Ecto neural progenitor cell (in vitro differentiated cells): ENCODE results near the gene CNOT3.
"Not testable (repeated sequence)": the region's sequence is repeated elsewhere in the genome, so short reads cannot be mapped to it uniquely, and the experiment has no call there.

Experiments
- DNase-seq: peaks from one replicate; pipeline ENCODE4 v3.0.0-alpha.2; 2018; ENCODE audit warnings: low spot score

Gene CNOT3

GRCh38 chr19:54137699-54138488 lies at the start of gene CNOT3:
Gene CNOT3, plus strand, starts transcription at chr19:54137762. Its CDS starts 5,217 bp downstream, at chr19:54142979.
- peak; percentile 65 for DNase-seq

GRCh38 chr19:54094426-54095000 lies 43.0 kb upstream of the CNOT3 start:
- DNase-seq: no peak

- DNase-seq: no peak
Measured at GRCh38 chr19:54095136-54095858, 42.3 kb upstream of the CNOT3 start.

DNA sequence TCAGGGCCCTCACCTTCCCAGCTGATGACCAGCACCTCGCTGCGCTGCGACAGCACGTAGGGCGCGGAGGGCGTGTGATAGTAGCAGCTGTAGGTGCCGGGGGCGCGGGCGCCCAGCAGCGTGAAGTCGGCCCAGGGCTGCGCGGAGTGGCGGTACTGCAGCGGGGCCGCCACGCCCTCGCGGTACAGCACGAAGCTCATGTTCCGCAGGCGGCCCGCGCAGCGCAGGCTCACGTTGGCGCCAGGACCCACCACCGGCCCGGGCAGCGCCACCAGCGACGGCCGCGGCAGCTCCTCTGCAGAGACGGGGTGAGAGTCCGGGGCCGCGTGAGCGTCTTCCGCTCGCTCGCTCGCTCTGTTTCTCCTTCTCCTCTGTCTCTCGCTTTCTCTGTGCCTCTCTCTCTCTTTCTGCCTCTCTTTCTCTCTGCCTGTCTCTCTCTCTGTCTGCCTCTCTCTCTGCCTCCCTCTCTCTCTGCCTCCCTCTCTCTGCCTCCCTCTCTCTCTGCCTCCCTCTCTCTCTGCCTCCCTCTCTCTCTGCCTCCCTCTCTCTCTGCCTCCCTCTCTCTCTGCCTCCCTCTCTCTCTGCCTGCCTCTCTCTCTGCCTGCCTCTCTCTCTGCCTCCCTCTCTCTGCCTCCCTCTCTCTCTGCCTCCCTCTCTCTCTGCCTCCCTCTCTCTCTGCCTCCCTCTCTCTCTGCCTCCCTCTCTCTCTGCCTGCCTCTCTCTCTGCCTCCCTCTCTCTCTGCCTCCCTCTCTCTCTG lies 41.5 kb upstream of the CNOT3 start:
- DNase-seq: peak; percentile 73

DNA sequence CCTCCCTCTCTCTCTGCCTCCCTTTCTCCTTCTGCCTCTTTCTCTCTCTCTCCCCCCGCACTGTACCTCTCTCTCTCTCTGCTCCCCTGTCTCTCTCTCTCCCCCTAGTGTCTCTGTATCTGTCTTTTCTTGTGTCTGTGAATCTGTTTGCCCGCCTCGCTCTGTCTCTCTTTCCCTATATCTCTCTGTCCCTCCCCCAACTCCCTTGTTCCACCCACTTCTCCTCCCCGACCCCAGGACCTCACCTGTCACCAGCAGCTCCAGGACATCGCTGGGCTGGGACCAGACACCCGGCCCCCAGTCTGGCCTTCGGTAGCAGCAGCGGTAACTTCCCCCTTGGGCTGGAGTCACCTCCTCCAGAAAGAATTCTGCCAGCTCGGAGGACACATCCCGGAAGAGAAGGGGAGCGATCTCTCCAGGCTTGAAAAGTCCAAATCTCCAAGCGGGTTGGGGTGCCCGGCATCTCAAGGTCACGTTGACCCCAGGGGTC lies 40.9 kb upstream of the CNOT3 start:
- DNase-seq: no peak

DNA sequence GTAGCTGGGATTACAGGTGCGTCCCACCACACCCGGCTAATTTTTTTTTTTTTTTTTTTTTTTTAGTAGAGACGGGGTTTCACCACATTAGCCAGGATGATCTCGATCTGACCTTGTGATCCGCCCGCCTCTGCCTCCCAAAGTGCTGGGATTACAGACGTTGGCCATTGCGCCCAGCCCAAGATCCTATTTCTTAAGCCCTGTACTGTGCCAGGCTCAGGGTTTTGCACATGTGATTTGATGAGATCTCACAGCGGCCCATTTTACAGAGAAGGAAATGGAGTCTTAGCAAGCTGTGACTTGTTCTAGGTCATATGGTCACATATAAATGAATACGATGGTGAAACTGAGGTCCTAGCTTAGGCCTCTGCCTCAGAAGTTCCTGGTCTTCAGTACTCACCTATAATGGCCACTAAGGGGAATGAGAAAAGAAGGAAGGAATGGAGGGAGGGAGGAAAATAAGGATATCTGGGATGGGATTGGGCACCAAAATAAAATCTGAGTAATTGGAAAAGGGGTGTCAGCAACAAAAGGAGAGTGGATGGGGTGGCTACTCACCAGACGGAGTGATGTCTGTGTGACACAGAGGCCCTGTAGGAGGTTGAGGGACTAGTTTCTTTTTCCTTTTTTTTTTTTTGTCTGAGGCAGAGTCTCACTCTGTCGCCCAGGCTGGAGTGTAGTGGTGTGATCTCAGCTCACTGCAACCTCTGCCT lies 38.2 kb upstream of the CNOT3 start:
- no peak for DNase-seq

GRCh38 chr19:54099903-54100255 lies 37.7 kb upstream of the CNOT3 start:
- not testable (repeated sequence) for DNase-seq

DNA sequence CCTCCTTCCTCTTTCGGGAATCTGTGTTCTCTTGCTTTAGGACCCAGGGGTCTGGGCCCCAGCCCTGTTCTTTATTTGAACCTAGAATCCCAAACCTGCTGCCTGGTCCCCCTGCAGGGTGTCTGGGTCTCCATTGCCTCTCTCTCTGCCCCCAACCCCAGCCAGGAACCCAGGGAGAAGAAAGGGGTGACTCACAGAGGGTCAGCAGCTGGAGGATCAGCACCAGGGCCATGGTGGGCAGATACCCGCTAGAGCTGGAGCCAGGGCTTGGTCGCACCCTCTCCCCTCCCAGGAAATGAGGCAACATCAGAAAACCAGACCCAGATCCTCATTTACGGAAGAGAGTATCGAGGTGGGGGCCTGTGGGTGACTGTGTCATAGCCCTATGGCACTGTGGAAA lies 37.0 kb upstream of the CNOT3 start, which contains the start of gene OSCAR:
OSCAR (minus strand) TSS at position 243 of the 400 bp plus-strand sequence; CDS start at position 232, 11 bp downstream.
- DNase-seq: no peak

DNA sequence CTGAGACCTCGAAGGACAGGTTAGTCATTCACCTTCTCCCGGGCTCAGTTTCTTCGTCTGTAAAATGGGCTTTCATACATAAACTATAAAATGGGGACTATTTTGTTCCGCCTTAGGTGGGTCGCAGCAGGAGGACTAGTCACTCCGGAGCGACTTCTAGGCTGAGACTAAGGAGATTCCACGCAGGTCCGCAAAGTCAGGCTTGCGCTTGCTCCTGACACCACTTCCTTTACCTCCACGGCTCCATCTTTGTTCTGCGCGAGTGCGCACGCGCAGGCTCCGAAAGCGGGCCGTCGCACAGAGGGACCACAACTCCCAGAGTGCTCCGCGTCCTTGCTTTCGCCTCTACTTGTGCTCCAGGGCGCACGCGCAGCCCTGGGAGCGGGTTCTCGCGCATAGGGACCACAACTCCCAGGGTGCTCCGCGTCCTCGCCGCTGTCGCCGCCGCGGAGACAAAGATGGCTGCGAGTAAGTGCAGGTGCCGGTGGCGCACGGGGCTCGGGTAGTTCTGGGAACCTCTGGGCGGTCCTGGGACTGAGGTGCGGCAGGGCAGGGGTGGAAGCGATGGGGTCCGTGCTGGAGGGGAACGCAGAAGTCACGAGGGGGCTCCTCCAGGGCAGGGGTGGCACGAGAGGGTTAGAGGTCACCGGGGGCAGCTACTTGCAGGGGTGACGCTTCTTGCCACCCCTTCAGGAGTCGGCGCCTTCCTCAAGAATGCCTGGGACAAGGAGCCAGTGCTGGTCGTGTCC lies 35.0 kb upstream of the CNOT3 start, which contains the start of gene NDUFA3:
NDUFA3 (plus strand) TSS at position 435 of the 749 bp plus-strand sequence; CDS start at position 459, 24 bp downstream.
- DNase-seq: peak; percentile 98

GRCh38 chr19:54104998-54105715 lies 32.4 kb upstream of the CNOT3 start:
- no peak for DNase-seq

GRCh38 chr19:54105796-54106195 lies 31.8 kb upstream of the CNOT3 start:
- no peak for DNase-seq

DNA sequence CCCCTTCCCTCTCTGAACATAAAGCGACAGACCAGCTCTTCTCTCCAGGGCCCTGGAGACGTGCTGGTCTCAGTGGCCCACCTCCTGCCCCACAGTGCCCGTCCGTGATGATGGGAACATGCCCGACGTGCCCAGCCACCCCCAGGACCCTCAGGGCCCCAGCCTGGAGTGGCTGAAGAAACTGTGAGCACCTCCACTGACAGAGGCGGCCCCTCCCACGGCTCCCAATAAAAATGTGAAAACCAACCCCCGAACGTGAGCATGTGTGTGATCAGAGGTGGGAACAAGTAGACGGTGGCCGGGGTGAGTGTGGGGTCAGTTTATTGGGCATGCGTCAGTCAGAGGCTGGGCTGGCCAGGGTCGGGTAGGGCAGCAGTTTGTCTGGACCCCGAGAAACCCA lies 30.8 kb upstream of the CNOT3 start:
- no peak for DNase-seq

- DNase-seq: no peak
Measured at GRCh38 chr19:54107876-54108490, 29.6 kb upstream of the CNOT3 start.

DNA sequence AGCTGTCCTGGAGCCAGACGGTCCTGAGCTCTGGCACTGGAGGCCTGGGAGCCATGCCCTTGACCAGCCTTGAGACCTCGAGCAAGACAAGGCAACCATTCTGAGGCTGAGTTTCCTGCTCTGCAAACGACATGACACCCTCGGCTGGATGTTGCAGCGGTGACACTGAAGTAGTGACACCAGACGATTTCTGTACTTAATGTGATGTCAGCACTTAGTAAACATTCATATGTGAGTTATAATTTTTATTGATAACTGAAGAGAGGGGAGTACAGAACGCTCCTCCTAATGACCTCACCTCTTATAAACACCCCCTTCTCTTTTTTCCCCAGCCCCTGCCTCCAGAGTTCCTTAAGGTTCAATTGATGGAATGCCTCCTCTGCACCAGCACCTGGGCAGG lies 29.1 kb upstream of the CNOT3 start:
- DNase-seq: no peak

- no peak for DNase-seq
Measured at GRCh38 chr19:54109651-54110050, 27.9 kb upstream of the CNOT3 start.

- DNase-seq: peak; percentile 57
Measured at GRCh38 chr19:54114340-54115108, 23.0 kb upstream of the CNOT3 start.

DNA sequence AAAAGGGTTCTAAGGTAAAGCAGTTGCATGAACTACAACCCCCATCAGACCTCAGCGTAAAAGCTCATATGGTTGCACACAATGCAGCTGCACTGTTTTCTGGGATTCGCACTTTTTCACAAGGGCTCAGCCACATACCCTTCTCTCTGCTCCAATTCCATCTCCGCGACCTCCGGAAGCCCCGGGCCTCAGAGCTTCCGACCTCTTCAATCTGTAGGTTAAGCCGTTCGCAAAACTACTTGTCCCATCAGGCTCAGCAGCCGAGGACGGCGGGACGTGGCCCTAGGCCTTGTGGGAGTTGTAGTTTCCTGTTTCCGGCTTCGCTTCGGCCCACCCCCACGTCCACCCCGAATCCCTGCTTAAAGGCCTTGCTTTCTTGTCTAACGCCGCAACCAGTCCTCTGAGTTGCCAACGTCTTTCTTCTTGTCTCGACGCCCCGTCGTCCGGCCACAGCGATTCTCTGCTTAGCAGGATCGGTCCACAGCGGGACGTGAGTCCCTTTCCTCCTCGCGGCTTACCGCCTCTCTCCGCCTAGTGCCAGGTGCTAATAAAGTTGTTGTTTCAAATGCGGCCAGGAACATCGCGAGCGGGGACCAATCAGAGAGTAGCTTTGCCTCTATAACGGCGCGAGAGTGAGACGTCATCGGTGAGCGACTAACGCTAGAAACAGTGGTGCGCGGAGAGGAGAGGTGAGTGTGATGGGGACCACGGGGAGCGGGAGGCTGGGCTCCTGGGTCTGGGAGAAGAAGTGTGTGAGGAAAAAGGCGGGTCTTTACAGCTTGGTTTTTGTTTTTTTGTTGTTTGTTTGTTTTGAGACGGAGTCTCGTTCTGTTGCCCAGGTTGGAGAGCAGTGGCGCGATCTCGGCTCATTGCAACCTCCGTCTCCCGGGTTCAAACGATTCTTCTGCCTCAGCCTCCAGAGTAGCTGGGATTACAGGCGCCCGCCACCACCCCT lies 22.2 kb upstream of the CNOT3 start, which contains the start of the genes PRPF31 and TFPT:
PRPF31 (plus strand) TSS at position 646 of the 955 bp plus-strand sequence. CDS start 2,525 bp downstream, outside the sequence.
TFPT (minus strand) TSS at position 549 of the 955 bp plus-strand sequence; CDS start at position 161, 388 bp downstream.
- peak; percentile 96 for DNase-seq
